ENCODE data around the gene HAPLN3. TPM values are rescaled to one million over a fixed set of nuclear protein-coding genes. Genes with fewer than 3 reads are reported as not detected.

Gene HAPLN3
- polyA plus RNA-seq, 1 of the 3 experiments (the other 2 are of a cell fraction), result 9.7 TPM

GRCh38 chr15:88871313-88871712 lies 24.0 kb downstream of the HAPLN3 start:
- CTCF ChIA-PET, result interaction anchor here (1.2 to 3.7 kb wide), 5 partner anchors 7 to 214 kb away, joined by 4 to 18 read pairs (median 8); no protein-coding TSS in a partner anchor

More at GRCh38 chr15:88871313-88871712, 24.0 kb downstream of the HAPLN3 start:
- no peak overlapping the region for H3K4me3 ChIP-seq (ENCODE audit: low read depth in 2 of 2, low read length in 1 of 2)
- no peak overlapping the region for H2AFZ ChIP-seq (ENCODE audit: low read depth)
- H4K20me1 ChIP-seq (ENCODE audit: insufficient read depth), result no peaks in the 10 kb centered on the region
- no peak overlapping the region for H3K4me2 ChIP-seq
- peaks cover 14% of the 10 kb centered on the region; the same call in 1 of the 2 replicates for H3K27me3 ChIP-seq (ENCODE audit: insufficient read depth)
- DNase-seq, result no peak
- POLR2A ChIA-PET, result no interaction called here
- no peaks in the 10 kb centered on the region for H3K36me3 ChIP-seq (replicated peaks in 1 of 2; ENCODE audit: control insufficient read depth in 1 of 2, insufficient read depth in 2 of 2, low read length in 1 of 2)
- H3F3A ChIP-seq (replicated peaks; ENCODE audit: insufficient read depth), result no peaks in the 10 kb centered on the region
- H3K79me2 ChIP-seq (ENCODE audit: insufficient read depth), result no peaks in the 10 kb centered on the region
- H3K9me3 ChIP-seq, result no peaks in the 10 kb centered on the region
- no peak overlapping the region for H3K9ac ChIP-seq
- no peak for TF ChIP-seq RCOR1 (IDR thresholded peaks at IDR 0.05; ENCODE audit: low read length)
- TF ChIP-seq CTCF (IDR thresholded peaks at IDR 0.05), result no peak
- TF ChIP-seq RAD21 (IDR thresholded peaks at IDR 0.05; ENCODE audit: low read length), result no peak
- TF ChIP-seq FOXJ3 (CRISPR knock-in tag; IDR thresholded peaks at IDR 0.05), result no peak
- TF ChIP-seq TCF12 (IDR thresholded peaks at IDR 0.05), result no peak
- no peak for TF ChIP-seq MAX (IDR thresholded peaks at IDR 0.05; ENCODE audit: low read depth)
- no peak for TF ChIP-seq TEAD4 (IDR thresholded peaks at IDR 0.05; ENCODE audit: borderline replicate concordance, insufficient read depth)
- no peak for TF ChIP-seq FOSL2 (IDR thresholded peaks at IDR 0.05; ENCODE audit: borderline replicate concordance, low read depth)
- no peak for TF ChIP-seq IRF3 (IDR thresholded peaks at IDR 0.05; ENCODE audit: low read depth, low read length)
- TF ChIP-seq PBX3 (IDR thresholded peaks at IDR 0.05), result no peak
- no peak for TF ChIP-seq MXI1 (IDR thresholded peaks at IDR 0.05; ENCODE audit: low read depth, low read length)
- TF ChIP-seq EZH2phosphoT487 (IDR thresholded peaks at IDR 0.05; ENCODE audit: borderline replicate concordance, low read depth), result no peak
- TF ChIP-seq GATA2 (CRISPR knock-in tag; IDR thresholded peaks at IDR 0.05), result no peak
- no peak for TF ChIP-seq SMC3 (IDR thresholded peaks at IDR 0.05; ENCODE audit: low read depth, low read length)
- TF ChIP-seq NFIC (IDR thresholded peaks at IDR 0.05; ENCODE audit: borderline replicate concordance), result no peak
- TF ChIP-seq TAF1 (IDR thresholded peaks at IDR 0.05; ENCODE audit: borderline replicate concordance, low read depth, low read length), result no peak
- no peak for TF ChIP-seq NRF1 (IDR thresholded peaks at IDR 0.05; ENCODE audit: low read depth, low read length)
- TF ChIP-seq FOXM1 (IDR thresholded peaks at IDR 0.05; ENCODE audit: low read depth), result no peak
- TF ChIP-seq RXRA (IDR thresholded peaks at IDR 0.05; ENCODE audit: borderline replicate concordance, low read depth), result no peak
- TF ChIP-seq YY1 (IDR thresholded peaks at IDR 0.05; ENCODE audit: low read depth), result no peak
- H3K4me1 ChIP-seq (ENCODE audit: control insufficient read depth in 1 of 2, insufficient read depth in 2 of 2, low read depth in 1 of 2, low read length in 1 of 2), result no peaks in the 10 kb centered on the region
- H3K27ac ChIP-seq (ENCODE audit: low read depth in 2 of 2, low read length in 1 of 2), result no peak overlapping the region
- WGBS (ENCODE audit: low lambda C conversion rate), result 61% methylated on average over 10 of the region's 14 CpGs
- no peaks in the 10 kb centered on the region for H3K9me2 ChIP-seq

Measured in SK-N-SH (cell line).